Stimulated activated CD4-positive, alpha-beta T cell treated with anti-CD3 and anti-CD28 coated beads, TNF-alpha, amount 100 ng/mL, for 4 hours (primary cell): ENCODE measurements around the gene MICAL3.
"Not testable (repeated sequence)": the region's sequence is repeated elsewhere in the genome, so short reads cannot be mapped to it uniquely, and the experiment has no call there.

Experiments used
- DNase-seq, 3 experiments: peaks; one replicate each; pipeline ENCODE4 v3.0.0-alpha.2; 2020; ENCODE audit warnings: low read depth in 3 of 3

MICAL3 gene

GRCh38 chr22:17891481-17892167 lies 132.7 kb downstream of the MICAL3 start:
- no peak for DNase-seq

- DNase-seq = no peak
These were observed 133.5 kb downstream of the MICAL3 start for GRCh38 chr22:17890892-17891291.

GRCh38 chr22:17890245-17890671 lies 134.1 kb downstream of the MICAL3 start:
- no peak for DNase-seq

GRCh38 chr22:17888855-17889254 lies 135.5 kb downstream of the MICAL3 start:
- no peak for DNase-seq

- no peak for DNase-seq
These were observed 135.9 kb downstream of the MICAL3 start for GRCh38 chr22:17888439-17888838.

GRCh38 chr22:17884893-17885292 lies 139.5 kb downstream of the MICAL3 start:
- DNase-seq = no peak

GRCh38 chr22:17884084-17884483 lies 140.3 kb downstream of the MICAL3 start:
- no peak for DNase-seq

GRCh38 chr22:17883356-17883755 lies 141.0 kb downstream of the MICAL3 start:
- DNase-seq = no peak

GRCh38 chr22:17882727-17883126 lies 141.6 kb downstream of the MICAL3 start:
- no peak for DNase-seq

- no peak for DNase-seq
These were observed 142.2 kb downstream of the MICAL3 start for GRCh38 chr22:17882162-17882561.

- DNase-seq = no peak
These were observed 143.0 kb downstream of the MICAL3 start for GRCh38 chr22:17881366-17881765.

GRCh38 chr22:17880468-17880867 lies 143.9 kb downstream of the MICAL3 start:
- no peak for DNase-seq

GRCh38 chr22:17880020-17880419 lies 144.3 kb downstream of the MICAL3 start:
- no peak for DNase-seq

GRCh38 chr22:17878941-17879340 lies 145.4 kb downstream of the MICAL3 start:
- DNase-seq = no peak

GRCh38 chr22:17878186-17878694 lies 146.1 kb downstream of the MICAL3 start:
- no peak for DNase-seq

GRCh38 chr22:17876878-17877855 lies 147.2 kb downstream of the MICAL3 start:
- DNase-seq = not testable (repeated sequence)

- no peak for DNase-seq
These were observed 148.0 kb downstream of the MICAL3 start for GRCh38 chr22:17876306-17876831.

GRCh38 chr22:17875631-17876030 lies 148.7 kb downstream of the MICAL3 start:
- DNase-seq = no peak

GRCh38 chr22:17875156-17875555 lies 149.2 kb downstream of the MICAL3 start:
- no peak for DNase-seq

GRCh38 chr22:17874231-17874905 lies 150.0 kb downstream of the MICAL3 start:
- no peak for DNase-seq

GRCh38 chr22:17873804-17874203 lies 150.6 kb downstream of the MICAL3 start:
- DNase-seq = no peak

GRCh38 chr22:17873116-17873515 lies 151.2 kb downstream of the MICAL3 start:
- no peak for DNase-seq
